GM23338 (cell line): ENCODE measurements around the gene S100P. TPM values are rescaled to one million over a fixed set of nuclear protein-coding genes. Genes with fewer than 3 reads are reported as not detected.

Source experiments
- ATAC-seq: fragments of 200-7000 bp; cut with Tn5 transposase; 3 replicates; pipeline ENCODE4 v1.9.1; 2020
- DNase-seq: peaks from one replicate; pipeline ENCODE4 v3.0.0-alpha.2; 2015; ENCODE audit warnings: low spot score
- H2AFZ ChIP-seq: fragments of 200-600 bp; sonication (generic); 2 replicates; pipeline ENCODE4 v1.8.0; 2016; ENCODE audit warnings: antibody characterized with exemption, mild to moderate bottlenecking, moderate library complexity
- H3F3A ChIP-seq: fragments of 200-600 bp; sonication (generic); replicated peaks from 2 replicates; pipeline ENCODE4 v1.8.0; 2017; ENCODE audit warnings: antibody characterized with exemption, mixed run types, low read depth
- H3K27ac ChIP-seq: fragments of 200-600 bp; sonication (generic); 2 replicates; pipeline ENCODE4 v1.6.1; 2016; ENCODE audit warnings: low read depth
- H3K27me3 ChIP-seq: fragments of 200-600 bp; sonication (generic); 2 replicates; pipeline ENCODE4 v1.8.0; 2016; ENCODE audit warnings: mild to moderate bottlenecking, mixed run types, moderate library complexity; ENCODE audit not compliant: insufficient read depth
- H3K36me3 ChIP-seq: fragments of 200-600 bp; sonication (generic); 2 replicates; pipeline ENCODE4 v1.8.0; 2016; ENCODE audit warnings: mild to moderate bottlenecking; ENCODE audit not compliant: insufficient read depth
- H3K4me1 ChIP-seq: fragments of 200-600 bp; sonication (generic); 2 replicates; pipeline ENCODE4 v1.8.0; 2016; ENCODE audit warnings: mild to moderate bottlenecking, moderate library complexity; ENCODE audit not compliant: insufficient read depth
- H3K4me2 ChIP-seq: fragments of 200-600 bp; sonication (generic); 2 replicates; pipeline ENCODE4 v1.7.1; 2017; ENCODE audit warnings: mixed run types
- H3K4me3 ChIP-seq: fragments of 200-600 bp; sonication (generic); 2 replicates; pipeline ENCODE4 v1.6.1; 2016; ENCODE audit warnings: mixed run types
- H3K79me2 ChIP-seq: fragments of 200-600 bp; sonication (generic); replicated peaks from 2 replicates; pipeline ENCODE4 v1.8.0; 2017; ENCODE audit warnings: mild to moderate bottlenecking; ENCODE audit not compliant: insufficient read depth
- H3K9me2 ChIP-seq: fragments of 200-600 bp; sonication (generic); 2 replicates; pipeline ENCODE4 v1.8.0; 2017; ENCODE audit not compliant: insufficient read depth
- H4K20me1 ChIP-seq: fragments of 200-600 bp; sonication (generic); replicated peaks from 2 replicates; pipeline ENCODE4 v1.8.0; 2017; ENCODE audit warnings: mild to moderate bottlenecking; ENCODE audit not compliant: insufficient read depth
- H3K27ac Mint-ChIP-seq: 2 replicates; pipeline ENCODE4 v1.8.0; 2020; ENCODE audit warnings: inconsistent platforms, mild to moderate bottlenecking, moderate library complexity, mixed read lengths
- H3K27me3 Mint-ChIP-seq: 3 replicates; pipeline ENCODE4 v1.8.0; 2022; ENCODE audit warnings: low read depth, mild to moderate bottlenecking, moderate library complexity, mixed read lengths, inconsistent platforms; ENCODE audit not compliant: insufficient read depth, poor library complexity
- H3K36me3 Mint-ChIP-seq: 3 replicates; pipeline ENCODE4 v1.8.0; 2021; ENCODE audit warnings: low read depth, mild to moderate bottlenecking, inconsistent platforms, moderate library complexity, mixed read lengths
- H3K4me1 Mint-ChIP-seq: 3 replicates; pipeline ENCODE4 v1.8.0; 2020; ENCODE audit warnings: mild to moderate bottlenecking, inconsistent platforms, mixed read lengths
- H3K4me3 Mint-ChIP-seq: 3 replicates; pipeline ENCODE4 v1.8.0; 2021; ENCODE audit warnings: moderate library complexity, mild to moderate bottlenecking, inconsistent platforms, mixed read lengths
- H3K9me3 Mint-ChIP-seq: 3 replicates; pipeline ENCODE4 v1.8.0; 2020; ENCODE audit warnings: moderate library complexity, mild to moderate bottlenecking, inconsistent platforms, mixed read lengths
- CREB1 ChIP-seq: fragments of 250-450 bp; sonication (Bioruptor Pico); IDR thresholded peaks from 2 replicates; pipeline ENCODE4 v1.5.0; 2020; ENCODE audit warnings: low read depth, mild to moderate bottlenecking, moderate library complexity
- CTCF ChIP-seq, 2 experiments: fragments of 200-600 bp in 1 of 2; sonication (generic) in 1 of 2; conservative IDR thresholded peaks; 2 replicates each; pipeline versions ENCODE4 v1.5.1 to v1.6.1; 2016 to 2017; ENCODE audit warnings: antibody characterized with exemption in 2 of 2, low read depth in 2 of 2, mild to moderate bottlenecking in 2 of 2, moderate library complexity in 1 of 2
- ETS1 ChIP-seq: IDR thresholded peaks from 2 replicates; pipeline ENCODE4 v1.6.1; 2016; ENCODE audit warnings: antibody characterized with exemption
- EZH2 ChIP-seq: fragments of 200-600 bp; sonication (generic); IDR thresholded peaks from one replicate; pipeline ENCODE4 v1.8.0; 2017; ENCODE audit warnings: antibody characterized with exemption, mild to moderate bottlenecking, low read depth; ENCODE audit not compliant: unreplicated experiment
- EZH2phosphoT487 ChIP-seq: fragments of 200-600 bp; sonication (generic); IDR thresholded peaks from one replicate; pipeline ENCODE4 v1.8.1; 2018; ENCODE audit warnings: antibody characterized with exemption; ENCODE audit not compliant: unreplicated experiment
- JUNB ChIP-seq: IDR thresholded peaks from one replicate; pipeline ENCODE4 v1.6.1; 2016; ENCODE audit warnings: antibody characterized with exemption; ENCODE audit not compliant: unreplicated experiment
- NANOG ChIP-seq: IDR thresholded peaks from 2 replicates; pipeline ENCODE4 v1.6.1; 2016; ENCODE audit warnings: antibody characterized with exemption, borderline replicate concordance
- POLR2AphosphoS5 ChIP-seq: IDR thresholded peaks from 2 replicates; pipeline ENCODE4 v1.6.1; 2016; ENCODE audit warnings: antibody characterized with exemption, low read depth
- REST ChIP-seq: IDR thresholded peaks from one replicate; pipeline ENCODE4 v1.6.1; 2018; ENCODE audit warnings: antibody characterized with exemption; ENCODE audit not compliant: unreplicated experiment
- STAT1 ChIP-seq: IDR thresholded peaks from one replicate; pipeline ENCODE4 v1.6.1; 2016; ENCODE audit warnings: antibody characterized with exemption; ENCODE audit not compliant: unreplicated experiment
- ZNF114 ChIP-seq: fragments of 250-450 bp; sonication (Bioruptor Pico); IDR thresholded peaks from 2 replicates; pipeline ENCODE4 v1.5.0; 2020; ENCODE audit warnings: mild to moderate bottlenecking, moderate library complexity
- ZNF331 ChIP-seq: fragments of 250-450 bp; sonication (Bioruptor Pico); IDR thresholded peaks from 2 replicates; pipeline ENCODE4 v1.5.0; 2020; ENCODE audit warnings: low read depth, mild to moderate bottlenecking, moderate library complexity
- ZNF462 ChIP-seq: fragments of 250-450 bp; sonication (Bioruptor Pico); IDR thresholded peaks from 2 replicates; pipeline ENCODE4 v1.5.0; 2020; ENCODE audit warnings: mild to moderate bottlenecking, moderate library complexity
- polyA plus RNA-seq: library from polyadenylated mRNA; unstranded; fragments of >200 nt; fragmentation: Nextera tagmentation; extraction: Ambion mirVana; gene quantifications from 2 replicates; pipeline ENCODE4 v1.2.1, GENCODE V29; 2016
- total RNA-seq: library from RNA; depleted of rRNA; stranded (reverse); fragments of >200 nt; shearing (Covaris generic); gene quantifications from 2 replicates; pipeline ENCODE4 v1.2.3, GENCODE V29; 2014

S100P gene
- total and polyA plus RNA-seq, 2 experiments from 2014 or later, result 0.32 TPM; not detected in 1

GRCh38 chr4:6742507-6742906, 48.8 kb downstream of the S100P start:
- Histone ChIP-seq H3F3A (no peaks in the 10 kb centered on the region), H3K4me2 (no peak overlapping the region), H4K20me1 (no peaks in the 10 kb centered on the region), H3K36me3 (no peaks in the 10 kb centered on the region), H2AFZ (no peak overlapping the region), H3K4me1 (no peaks in the 10 kb centered on the region), H3K9me2 (no peaks in the 10 kb centered on the region), H3K4me3 (no peak overlapping the region), H3K27ac (no peak overlapping the region), H3K79me2 (no peaks in the 10 kb centered on the region), H3K27me3 (no peaks in the 10 kb centered on the region)
- Mint-ChIP-seq H3K27ac (no peak overlapping the region), H3K4me3 (no peak overlapping the region), H3K9me3 (peaks cover 9% of the 10 kb centered on the region; the same call in 2 of the 3 replicates), H3K36me3 (no peaks in the 10 kb centered on the region), H3K4me1 (no peaks in the 10 kb centered on the region), H3K27me3 (no peaks in the 10 kb centered on the region)
- DNase-seq (no peak), ATAC-seq (no peak)
- TF ChIP-seq NANOG (no peak), CREB1 (CRISPR knock-in tag) (no peak), EZH2phosphoT487 (no peak), POLR2AphosphoS5 (no peak), ZNF331 (no peak), CTCF (conservative IDR thresholded peaks at IDR 0.05; ENCODE audit: low read depth in 2 of 2) (no peak), STAT1 (no peak), EZH2 (no peak), ZNF114 (CRISPR knock-in tag) (no peak), REST (no peak), ETS1 (no peak), JUNB (no peak), ZNF462 (CRISPR knock-in tag) (no peak)
